Measurements from ENCODE around the gene NTSR1. TPM values are rescaled to one million over a fixed set of nuclear protein-coding genes. Genes with fewer than 3 reads are reported as not detected.

Gene NTSR1
- total and polyA plus RNA-seq, 12 donors: 0.03 to 0.14 (median 0.11) TPM; not detected in 9

GRCh38 chr20:62674370-62674769 is 34.3 kb upstream of the NTSR1 start:
- intact Hi-C loops (cut with DNase I): loop anchor here (5.0 kb wide), 2 partner anchors 113 to 133 kb away; no protein-coding TSS in a partner anchor

GRCh38 chr20:62675156-62675876 is 33.3 kb upstream of the NTSR1 start:
- Histone ChIP-seq H3K27me3 (no peaks in the 10 kb centered on the region), H3K4me1 (replicated peaks in 1 of 2) (no peaks in the 10 kb centered on the region), H3K36me3 (replicated peaks in 1 of 2) (no peaks in the 10 kb centered on the region), H3K9me3 (replicated peaks in 1 of 3) (no peaks in the 10 kb centered on the region), H3K4me3 (no peak overlapping the region), H3K27ac (no peak overlapping the region)
- TF ChIP-seq POLR2A (IDR thresholded peaks at IDR 0.05) (no peak), CTCF (IDR thresholded peaks at IDR 0.05) (no peak)
- intact Hi-C loops (cut with DNase I): no loop called here
- no peak for DNase-seq
- 41 to 58% (median 54%) methylated on average over 7 to 25 of the region's 25 CpGs for WGBS, 4 donors

More at GRCh38 chr20:62674370-62674769, 34.3 kb upstream of the NTSR1 start:
- H3K36me3 ChIP-seq (replicated peaks in 1 of 2): no peaks in the 10 kb centered on the region
- no peak for TF ChIP-seq CTCF (IDR thresholded peaks at IDR 0.05)
- no peak for TF ChIP-seq POLR2A (IDR thresholded peaks at IDR 0.05)
- no peaks in the 10 kb centered on the region for H3K27me3 ChIP-seq
- 73 to 88% (median 84%) methylated on average over 11 of the region's 11 CpGs for WGBS, 4 donors
- DNase-seq: no peak
- no peaks in the 10 kb centered on the region for H3K9me3 ChIP-seq (replicated peaks in 1 of 3)
- H3K27ac ChIP-seq: no peak overlapping the region
- H3K4me1 ChIP-seq (replicated peaks in 1 of 2): no peaks in the 10 kb centered on the region
- no peak overlapping the region for H3K4me3 ChIP-seq

GRCh38 chr20:62675877-62676260 is 32.8 kb upstream of the NTSR1 start:
- no peak for TF ChIP-seq CTCF (IDR thresholded peaks at IDR 0.05)
- no peak for TF ChIP-seq POLR2A (IDR thresholded peaks at IDR 0.05)
- Histone ChIP-seq H3K27me3 (no peaks in the 10 kb centered on the region), H3K4me3 (no peak overlapping the region), H3K9me3 (replicated peaks in 1 of 3) (no peaks in the 10 kb centered on the region), H3K36me3 (replicated peaks in 1 of 2) (no peaks in the 10 kb centered on the region), H3K4me1 (replicated peaks in 1 of 2) (no peaks in the 10 kb centered on the region), H3K27ac (no peak overlapping the region)
- intact Hi-C loops (cut with DNase I): no loop called here
- 72 to 88% (median 77%) methylated on average over 13 to 14 of the region's 14 CpGs for WGBS, 4 donors
- DNase-seq: no peak

- H3K27me3 ChIP-seq: peaks cover 4% of the 10 kb centered on the region
- 68 to 79% (median 72%) methylated on average over 9 of the region's 9 CpGs for WGBS, 4 donors
- H3K36me3 ChIP-seq (replicated peaks in 1 of 2): no peaks in the 10 kb centered on the region
- no peak overlapping the region for H3K4me3 ChIP-seq
- intact Hi-C loops (cut with DNase I): no loop called here
- H3K9me3 ChIP-seq (replicated peaks in 1 of 3): no peaks in the 10 kb centered on the region
- H3K4me1 ChIP-seq (replicated peaks in 1 of 2): no peaks in the 10 kb centered on the region
- no peak overlapping the region for H3K27ac ChIP-seq
- TF ChIP-seq POLR2A (IDR thresholded peaks at IDR 0.05): no peak
- no peak for TF ChIP-seq CTCF (IDR thresholded peaks at IDR 0.05)
- no peak for DNase-seq
Observed at GRCh38 chr20:62676976-62677375, 31.7 kb upstream of the NTSR1 start.
